Nephron progenitor cell (in vitro differentiated cells): ENCODE results near the gene CCL1.

Source experiments
- DNase-seq: peaks from one replicate; pipeline ENCODE4 v3.0.0; 2021
- H3K27ac Mint-ChIP-seq: 2 replicates; pipeline ENCODE4 v1.8.0; 2021; ENCODE audit warnings: mild to moderate bottlenecking, moderate library complexity, mixed read lengths
- H3K27me3 Mint-ChIP-seq: 2 replicates; pipeline ENCODE4 v1.8.0; 2021; ENCODE audit warnings: mild to moderate bottlenecking, low read depth, mixed read lengths; ENCODE audit not compliant: poor library complexity
- H3K36me3 Mint-ChIP-seq: 2 replicates; pipeline ENCODE4 v1.8.0; 2021; ENCODE audit warnings: low read depth, mixed read lengths
- H3K4me1 Mint-ChIP-seq: 2 replicates; pipeline ENCODE4 v1.8.0; 2021; ENCODE audit warnings: mixed read lengths
- H3K4me3 Mint-ChIP-seq: 2 replicates; pipeline ENCODE4 v1.8.0; 2021; ENCODE audit warnings: mild to moderate bottlenecking, moderate library complexity, mixed read lengths
- H3K9me3 Mint-ChIP-seq: 2 replicates; pipeline ENCODE4 v1.8.0; 2021; ENCODE audit warnings: mild to moderate bottlenecking, moderate library complexity, mixed read lengths
- CTCF ChIP-seq: fragments of 200-600 bp; sonication (generic); IDR thresholded peaks from 2 replicates; pipeline ENCODE4 v1.5.0; 2021; ENCODE audit warnings: antibody characterized with exemption

The CCL1 gene

GRCh38 chr17:34397265-34397664 lies 34.2 kb upstream of the CCL1 start:
- Mint-ChIP-seq H3K36me3 (no peaks in the 10 kb centered on the region), H3K9me3 (no peaks in the 10 kb centered on the region), H3K27me3 (peaks cover 20% of the 10 kb centered on the region), H3K4me3 (no peak overlapping the region), H3K27ac (no peak overlapping the region), H3K4me1 (peaks cover 6% of the 10 kb centered on the region)
- TF ChIP-seq CTCF, result no peak
- no peak for DNase-seq

GRCh38 chr17:34393401-34393800 lies 30.4 kb upstream of the CCL1 start:
- Mint-ChIP-seq H3K36me3 (no peaks in the 10 kb centered on the region), H3K9me3 (no peaks in the 10 kb centered on the region), H3K27ac (no peak overlapping the region), H3K27me3 (peaks cover 10% of the 10 kb centered on the region), H3K4me1 (no peaks in the 10 kb centered on the region), H3K4me3 (no peak overlapping the region)
- no peak for DNase-seq
- TF ChIP-seq CTCF, result no peak

- Mint-ChIP-seq H3K4me1 (peaks cover 7% of the 10 kb centered on the region), H3K9me3 (no peaks in the 10 kb centered on the region), H3K27ac (no peak overlapping the region), H3K27me3 (peaks cover 7% of the 10 kb centered on the region), H3K36me3 (no peaks in the 10 kb centered on the region), H3K4me3 (no peak overlapping the region)
- no peak for DNase-seq
- no peak for TF ChIP-seq CTCF
Measured at GRCh38 chr17:34391241-34391640, 28.2 kb upstream of the CCL1 start.

- no peak overlapping the region for H3K4me3 Mint-ChIP-seq
- H3K4me1 Mint-ChIP-seq, result peaks cover 7% of the 10 kb centered on the region
- H3K36me3 Mint-ChIP-seq, result no peaks in the 10 kb centered on the region
- peaks cover 10% of the 10 kb centered on the region for H3K27me3 Mint-ChIP-seq
- no peak for TF ChIP-seq CTCF
- no peaks in the 10 kb centered on the region for H3K9me3 Mint-ChIP-seq
- no peak overlapping the region for H3K27ac Mint-ChIP-seq
- DNase-seq, result no peak
Measured at GRCh38 chr17:34390649-34391048, 27.6 kb upstream of the CCL1 start.

GRCh38 chr17:34389126-34389750 lies 26.2 kb upstream of the CCL1 start:
- peaks cover 14% of the 10 kb centered on the region for H3K27me3 Mint-ChIP-seq
- H3K4me1 Mint-ChIP-seq, result peaks cover 7% of the 10 kb centered on the region
- no peak overlapping the region for H3K4me3 Mint-ChIP-seq
- no peaks in the 10 kb centered on the region for H3K9me3 Mint-ChIP-seq
- DNase-seq, result no peak
- no peaks in the 10 kb centered on the region for H3K36me3 Mint-ChIP-seq
- no peak overlapping the region for H3K27ac Mint-ChIP-seq
- no peak for TF ChIP-seq CTCF

- Mint-ChIP-seq H3K9me3 (no peaks in the 10 kb centered on the region), H3K4me3 (no peak overlapping the region), H3K36me3 (no peaks in the 10 kb centered on the region), H3K4me1 (peaks cover 10% of the 10 kb centered on the region), H3K27ac (no peak overlapping the region), H3K27me3 (peaks cover 15% of the 10 kb centered on the region)
- no peak for TF ChIP-seq CTCF
- no peak for DNase-seq
Measured at GRCh38 chr17:34387566-34387965, 24.5 kb upstream of the CCL1 start.
